ENCODE data around the gene DMD.
"Not testable (repeated sequence)": the region's sequence is repeated elsewhere in the genome, so short reads cannot be mapped to it uniquely, and the experiment has no call there.

The DMD gene

DNA sequence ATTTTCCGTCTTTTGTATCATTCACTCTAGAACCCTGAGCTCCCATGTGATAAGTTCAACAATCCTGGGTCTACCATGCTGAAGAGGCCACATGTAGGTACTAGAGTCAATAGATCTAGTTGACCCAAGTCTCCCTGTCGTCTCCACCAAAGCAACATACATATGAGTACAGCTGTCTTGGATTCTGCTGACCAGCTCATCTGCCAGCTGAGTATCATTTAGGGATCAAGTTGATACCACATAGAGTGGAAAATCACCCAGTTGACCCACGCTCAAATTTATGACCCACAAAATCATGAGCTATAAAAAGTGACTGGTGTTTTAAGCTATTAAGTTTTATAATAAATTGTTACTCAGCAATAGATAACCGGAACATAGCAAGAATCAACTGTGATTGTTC, 61.8 kb downstream of the DMD start:
- no peak for DNase-seq

DNA sequence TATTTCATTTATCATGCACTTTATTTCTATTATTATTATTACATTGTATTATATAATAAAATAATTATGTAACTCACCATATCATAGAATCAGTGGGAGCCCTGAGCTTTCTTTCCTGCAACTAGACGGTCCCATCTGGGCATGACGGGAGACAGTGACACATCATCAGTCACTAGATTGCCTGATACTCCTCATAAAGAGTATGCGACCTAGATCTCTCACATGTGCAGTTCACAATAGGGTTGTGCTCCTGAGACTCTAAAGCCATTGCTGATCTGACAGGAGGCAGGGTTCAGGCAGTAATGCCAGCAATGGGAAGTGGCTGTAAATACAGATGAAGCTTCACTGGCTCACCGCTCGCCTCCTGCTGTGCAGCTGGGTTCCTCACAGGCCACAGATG, 62.3 kb downstream of the DMD start:
- DNase-seq: no peak

DNA sequence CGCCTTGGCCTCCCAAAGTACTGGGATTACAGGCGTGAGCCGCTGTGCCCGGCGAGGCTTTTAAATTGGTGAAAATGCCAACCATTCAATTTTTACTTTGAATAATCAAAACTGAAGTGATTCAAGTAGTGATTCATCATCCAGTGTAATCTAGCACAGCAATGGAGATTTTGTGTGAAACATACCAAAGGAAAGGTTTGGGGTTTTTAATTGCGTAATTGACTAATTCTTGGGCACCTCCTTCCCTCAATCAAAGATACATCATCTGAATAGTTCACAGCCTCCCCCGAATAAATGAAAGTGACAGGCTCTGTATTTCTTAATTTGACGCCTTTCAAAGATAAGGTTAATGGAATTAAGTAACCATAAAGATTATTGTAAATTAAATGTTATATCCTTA, 69.0 kb downstream of the DMD start:
- DNase-seq: no peak

DNA sequence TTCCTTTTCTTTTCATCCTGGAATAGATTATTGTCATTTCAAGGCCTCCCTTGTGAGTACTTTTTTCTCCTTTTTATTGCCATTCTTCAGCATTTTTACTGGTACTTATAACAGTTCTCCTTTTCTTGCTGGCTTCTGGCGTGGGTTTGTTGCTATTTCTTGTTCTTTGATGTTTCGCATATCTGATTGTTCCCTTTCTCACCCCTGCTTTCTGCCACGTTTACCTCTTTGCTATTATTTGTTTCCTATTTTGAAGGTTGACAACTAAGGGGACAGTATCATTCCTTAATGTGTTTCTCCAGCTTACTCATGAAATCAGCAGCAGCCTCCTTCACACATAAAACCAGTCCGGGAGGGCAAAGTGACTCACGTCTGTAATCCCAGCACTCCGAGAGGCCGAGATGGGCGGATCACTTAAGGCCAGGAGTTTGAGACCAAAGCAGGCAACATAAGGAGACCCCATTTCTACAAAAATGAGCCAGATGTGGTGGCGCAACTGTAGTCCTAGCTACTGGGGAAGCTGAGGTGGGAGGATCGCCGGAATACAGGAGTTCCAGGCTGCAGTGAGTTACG, 72.6 kb downstream of the DMD start:
- DNase-seq: no peak

DNA sequence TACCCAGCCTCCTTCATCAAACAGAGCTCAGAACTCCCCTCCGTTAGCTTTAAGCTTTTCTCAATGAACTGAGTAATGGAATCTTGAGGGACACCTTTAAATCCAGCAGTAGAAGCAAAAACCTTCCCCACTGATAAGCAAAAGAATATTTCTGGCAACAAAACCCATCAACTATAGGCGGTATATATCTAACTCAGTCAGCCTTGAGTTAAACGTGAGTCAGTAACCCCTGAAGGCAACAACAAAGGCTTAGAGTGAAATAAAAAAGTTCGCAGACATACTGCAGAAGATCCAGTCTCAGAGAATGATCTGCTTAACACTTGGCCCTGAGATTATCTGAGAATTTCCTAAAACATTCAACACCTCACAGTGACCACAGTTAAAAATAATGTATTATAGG, 77.2 kb downstream of the DMD start:
- DNase-seq: no peak

DNA sequence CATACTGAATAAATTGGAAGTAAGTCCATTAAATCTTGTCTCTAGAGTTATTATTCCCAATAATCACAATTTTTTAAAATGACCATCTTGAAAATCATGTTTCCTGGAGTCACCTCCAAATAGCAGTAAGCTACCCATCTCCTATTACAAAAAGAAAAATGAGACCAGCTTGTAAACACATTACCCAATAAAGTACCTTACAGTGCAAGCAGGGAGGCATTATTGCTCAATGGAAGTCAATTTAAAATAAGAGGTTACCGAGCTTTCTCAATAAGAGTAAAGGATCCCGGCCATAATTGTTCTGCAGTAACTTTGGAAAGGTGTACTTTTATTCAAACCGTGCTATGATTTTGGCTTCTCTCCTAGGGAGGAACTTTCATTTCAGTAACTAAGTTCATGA, 78.0 kb downstream of the DMD start:
- no peak for DNase-seq

DNA sequence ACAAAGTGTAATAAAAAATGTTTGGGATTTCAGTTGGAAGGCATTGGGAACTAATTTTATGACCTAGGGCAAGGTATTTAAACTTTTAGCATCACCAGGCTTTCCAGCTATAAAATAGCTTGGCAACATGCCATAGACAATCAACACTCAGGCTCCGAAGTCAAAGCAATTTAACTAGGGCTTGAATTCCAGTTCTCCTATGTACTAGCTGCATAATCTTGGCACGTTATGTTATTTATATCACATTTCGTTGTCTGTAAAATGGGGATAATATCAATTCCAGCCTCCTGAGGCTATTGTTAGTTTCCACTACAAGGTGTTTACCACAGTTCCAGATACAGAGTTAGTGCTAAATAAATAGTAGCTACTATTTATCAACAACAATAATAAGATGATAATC, 78.8 kb downstream of the DMD start:
- DNase-seq: no peak

DNA sequence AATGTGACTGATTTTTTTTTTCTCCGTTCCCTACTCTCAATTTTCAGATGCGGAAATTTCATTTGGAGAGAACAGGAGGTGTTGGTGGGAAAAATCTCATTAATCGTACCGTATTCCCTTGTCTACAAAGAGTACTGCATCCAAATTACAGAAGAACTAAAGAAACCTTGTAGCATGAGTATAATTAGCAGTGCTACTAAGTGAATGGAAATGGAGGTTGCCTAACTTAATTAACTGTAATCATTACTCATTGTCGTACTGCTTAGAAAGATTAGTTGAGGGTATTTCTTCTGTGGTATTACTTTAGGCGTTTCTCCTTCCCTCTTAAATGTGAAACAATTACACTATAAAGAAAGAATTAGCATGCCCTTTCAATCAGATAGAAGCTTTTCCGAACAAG, 81.7 kb downstream of the DMD start:
- no peak for DNase-seq

DNA sequence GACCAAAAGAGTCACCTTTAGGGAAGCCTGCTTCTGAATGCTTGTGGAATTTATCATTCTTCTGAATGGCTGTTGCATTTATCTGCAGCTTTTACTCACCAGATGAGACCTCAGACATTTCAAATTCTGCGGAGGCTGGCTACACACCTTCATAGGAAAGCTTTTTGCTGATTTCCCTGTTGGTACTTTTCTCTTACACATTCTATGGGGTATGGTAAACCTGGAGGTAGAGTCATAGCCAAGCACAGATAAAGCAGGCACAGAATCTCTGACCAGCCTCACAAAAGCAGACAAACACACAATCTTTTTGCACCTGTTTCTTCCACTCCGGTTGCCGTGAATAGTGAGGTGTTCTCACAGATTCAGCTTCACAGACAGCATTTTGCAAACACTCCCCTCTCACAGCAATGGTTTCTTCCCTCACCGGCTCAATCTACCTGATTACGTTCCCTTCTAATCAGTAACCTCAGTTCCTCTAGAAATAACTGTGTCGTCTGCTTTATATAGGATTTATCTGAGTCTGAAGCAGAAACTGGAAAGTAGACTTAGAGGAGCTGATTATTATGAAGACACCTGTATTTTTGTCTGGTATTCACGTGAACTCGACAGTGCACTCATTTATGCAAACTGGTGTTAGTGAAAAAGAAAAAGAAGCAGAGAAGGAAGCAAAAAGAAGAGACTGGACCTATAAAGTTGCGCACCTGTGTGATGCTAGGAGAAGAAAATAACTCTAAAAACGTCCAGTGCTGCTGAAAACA, 83.1 kb downstream of the DMD start:
- no peak for DNase-seq

DNA sequence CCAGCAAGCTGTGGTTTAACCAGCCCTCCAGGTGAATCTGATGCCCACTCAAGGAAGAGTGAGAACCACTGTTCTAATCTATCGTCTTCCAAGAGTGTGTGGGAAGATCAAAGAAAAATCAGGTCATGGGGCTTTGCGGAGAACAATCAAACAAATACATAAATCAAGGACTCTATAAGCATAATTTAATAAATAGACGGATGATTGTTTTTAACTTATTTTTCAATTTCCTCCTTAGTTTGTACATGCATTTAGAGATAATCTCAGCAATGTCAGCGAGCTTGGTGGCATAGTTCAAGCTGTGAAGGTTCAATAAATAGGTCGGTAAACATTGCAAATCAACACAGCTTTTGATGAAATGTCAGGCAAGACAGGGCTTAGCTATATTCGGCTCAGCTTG, 84.9 kb downstream of the DMD start:
- DNase-seq: no peak

DNA sequence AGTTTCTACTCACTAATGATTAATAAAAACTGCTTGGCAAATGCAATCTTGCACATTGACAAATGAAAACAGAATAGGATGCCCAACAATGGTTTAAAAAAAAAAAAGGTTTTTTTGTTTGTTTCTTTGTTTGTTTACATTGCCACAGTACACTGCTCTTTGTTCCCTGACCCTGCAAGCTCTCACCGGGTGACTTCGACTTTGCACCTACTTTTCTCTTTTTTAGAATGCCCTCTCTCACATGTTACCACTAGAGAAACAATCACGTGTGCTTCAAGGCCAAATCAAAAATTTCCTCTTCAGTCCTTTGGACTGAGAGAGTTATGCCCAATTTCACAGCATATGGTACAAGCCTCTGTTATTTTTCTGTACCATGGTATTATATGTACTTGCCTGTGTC, 101.5 kb downstream of the DMD start:
- DNase-seq: no peak

DNA sequence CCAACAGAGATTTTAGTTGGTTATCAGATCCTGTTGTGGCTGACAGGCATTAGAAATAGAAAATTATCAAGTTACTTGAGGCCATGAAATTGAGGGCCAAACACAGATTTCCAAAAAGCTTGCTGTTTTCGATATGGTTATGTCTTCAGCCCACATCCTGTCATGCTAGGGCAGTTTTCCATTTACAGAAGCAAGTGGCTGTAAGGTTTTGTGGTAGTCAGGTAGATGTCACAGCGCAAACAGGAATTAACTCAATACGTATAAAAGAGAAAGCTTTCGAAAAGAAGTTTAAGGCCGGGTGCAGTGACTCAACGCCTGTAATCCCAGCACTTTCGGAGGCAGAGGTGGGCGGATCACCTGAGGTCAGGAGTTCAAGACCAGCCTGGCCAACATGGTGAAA, 104.6 kb downstream of the DMD start:
- no peak for DNase-seq

DNA sequence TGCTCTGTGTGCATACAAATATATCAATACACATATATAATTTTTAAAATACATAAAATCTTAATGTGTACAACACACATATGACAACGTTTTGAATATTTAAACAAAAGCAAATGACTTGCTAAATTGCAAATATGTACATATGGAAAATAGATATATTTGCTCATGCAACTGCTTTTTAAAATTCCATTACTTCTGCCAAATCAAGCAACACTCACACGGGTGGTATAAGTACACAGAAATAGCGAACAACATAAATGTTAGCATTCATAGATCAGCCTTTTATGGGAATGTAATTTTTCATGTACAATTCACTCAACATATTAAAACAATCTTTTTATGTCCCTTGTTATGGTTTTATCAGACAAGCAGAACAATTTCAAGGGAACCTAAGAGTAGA, 116.3 kb downstream of the DMD start:
- no peak for DNase-seq

DNA sequence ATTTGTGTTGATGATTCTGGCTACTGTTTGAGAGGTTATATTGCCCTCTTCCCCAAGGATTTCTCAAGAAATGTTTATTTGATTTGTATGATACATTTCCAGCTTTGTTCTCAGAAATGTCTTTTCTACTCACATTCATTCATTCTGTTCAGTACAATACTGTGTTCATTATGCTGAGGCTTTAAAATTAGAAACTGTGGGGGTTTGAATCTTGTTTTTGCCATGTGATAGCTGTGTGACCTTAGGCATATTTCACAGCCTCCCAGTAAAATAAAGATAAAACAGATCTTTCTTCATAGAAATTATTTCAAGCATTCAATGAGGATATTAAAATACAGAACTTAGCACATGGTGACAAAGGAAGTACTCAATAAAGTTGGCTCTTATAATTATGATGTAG, 123.9 kb downstream of the DMD start:
- no peak for DNase-seq

DNA sequence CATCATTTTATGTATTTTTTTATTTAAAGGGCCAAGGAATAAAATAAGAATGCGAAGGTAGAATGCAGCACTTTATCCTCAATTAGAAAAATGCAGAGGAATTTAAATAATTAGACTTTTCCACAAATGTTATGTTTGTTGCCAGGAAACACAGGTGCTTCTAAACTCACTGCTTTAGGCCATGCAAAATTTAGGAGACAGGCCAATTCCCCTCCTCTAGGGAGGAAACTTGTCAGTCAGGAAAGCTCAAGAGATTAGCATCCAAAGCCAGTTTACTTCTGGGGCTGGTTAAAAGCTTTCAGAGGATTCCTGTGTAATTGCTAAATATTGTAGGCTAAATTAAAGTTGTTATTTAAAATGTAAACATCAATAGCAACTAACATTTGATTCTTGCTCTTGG, 124.5 kb downstream of the DMD start:
- DNase-seq: no peak

DNA sequence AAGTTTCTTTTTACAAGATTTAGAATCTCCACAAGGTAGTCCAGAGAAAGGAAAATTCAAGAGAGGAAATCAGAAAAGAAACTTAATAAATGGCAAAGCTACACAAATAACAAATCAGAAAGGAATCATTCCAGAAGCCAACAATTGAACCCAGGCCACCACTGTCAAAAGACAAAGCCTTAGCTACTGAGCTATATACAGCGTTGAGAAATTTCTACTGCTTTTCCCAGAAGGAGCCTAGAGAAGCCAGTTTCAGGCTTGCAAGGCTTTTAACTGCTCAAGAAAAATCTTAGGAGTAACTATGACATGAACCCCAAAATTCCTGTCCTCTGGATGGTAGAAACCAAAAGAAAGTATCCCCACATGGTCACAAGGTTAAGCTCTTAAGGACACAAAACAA, 129.0 kb downstream of the DMD start:
- no peak for DNase-seq

DNA sequence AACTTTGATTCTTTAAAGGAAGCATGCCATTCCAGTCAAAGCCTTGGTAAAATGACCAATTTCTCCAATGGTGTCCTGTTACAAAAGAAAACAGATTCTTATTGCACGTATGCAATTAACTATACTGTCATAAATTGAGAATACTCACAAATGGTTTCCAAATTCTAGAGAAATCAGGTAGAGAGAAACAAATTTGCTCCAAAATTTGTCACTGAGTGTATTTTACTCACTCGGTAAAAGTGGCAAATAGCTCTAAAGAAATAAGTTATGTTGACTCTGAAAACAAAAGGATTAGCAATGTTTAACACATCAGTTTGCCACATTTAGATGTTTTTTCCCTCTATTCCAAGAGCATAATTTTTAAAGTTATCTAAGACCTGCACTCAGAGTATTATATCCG, 133.1 kb downstream of the DMD start:
- DNase-seq: no peak

DNA sequence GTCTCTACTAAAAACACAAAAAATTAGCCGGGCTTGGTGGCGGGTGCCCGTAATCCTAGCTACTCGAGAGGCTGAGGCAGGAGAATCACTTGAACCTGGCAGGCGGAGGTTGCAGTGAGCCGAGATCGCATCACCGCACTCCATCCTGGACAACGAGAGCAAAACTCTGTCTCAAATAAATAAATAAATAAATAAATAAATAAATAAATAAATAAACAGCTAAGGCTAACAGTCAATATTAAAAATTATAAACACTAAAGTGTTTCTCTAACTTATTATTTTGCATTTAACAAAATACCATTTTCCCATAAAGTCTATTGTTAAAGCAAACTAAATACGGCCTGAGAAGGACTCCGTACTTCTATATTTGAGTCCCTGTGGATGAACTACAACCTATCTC, 137.7 kb downstream of the DMD start:
- not testable (repeated sequence) for DNase-seq

DNA sequence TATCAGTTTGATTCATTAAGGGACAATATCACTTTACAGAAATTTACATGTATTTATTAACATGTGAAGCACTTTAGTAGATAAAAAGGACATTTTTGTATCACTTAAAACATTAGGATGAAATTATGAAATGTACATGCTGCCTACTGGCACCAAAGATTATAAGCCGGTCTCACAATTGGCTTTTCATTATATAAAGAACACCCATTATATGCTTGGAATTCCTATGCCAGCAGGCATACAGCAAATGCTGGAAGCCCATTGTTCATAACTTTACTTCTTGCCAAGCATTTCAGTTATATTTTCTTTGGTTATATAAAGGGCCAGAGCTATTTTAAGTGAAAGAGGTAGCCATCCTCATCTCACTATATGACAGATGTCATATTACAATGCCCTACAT, 145.9 kb downstream of the DMD start:
- DNase-seq: no peak

DNA sequence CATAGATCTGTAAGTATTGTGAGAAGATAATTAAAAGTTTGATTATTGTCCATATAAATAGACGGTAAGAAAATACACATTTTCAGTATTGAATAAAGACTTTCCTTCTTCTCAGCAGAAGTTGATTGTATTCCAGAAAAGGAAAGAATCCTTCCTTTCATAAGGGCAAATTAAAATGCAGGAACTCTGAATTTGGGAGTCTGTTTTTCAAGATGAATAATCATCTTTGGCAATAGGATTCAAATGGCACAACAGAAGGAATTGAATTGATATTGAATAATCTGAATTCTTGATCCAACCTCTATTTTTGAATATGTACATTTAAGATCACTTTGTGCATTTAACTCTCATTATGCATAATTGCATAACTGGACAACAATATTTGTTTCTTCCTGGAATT, 149.3 kb downstream of the DMD start:
- no peak for DNase-seq

DNA sequence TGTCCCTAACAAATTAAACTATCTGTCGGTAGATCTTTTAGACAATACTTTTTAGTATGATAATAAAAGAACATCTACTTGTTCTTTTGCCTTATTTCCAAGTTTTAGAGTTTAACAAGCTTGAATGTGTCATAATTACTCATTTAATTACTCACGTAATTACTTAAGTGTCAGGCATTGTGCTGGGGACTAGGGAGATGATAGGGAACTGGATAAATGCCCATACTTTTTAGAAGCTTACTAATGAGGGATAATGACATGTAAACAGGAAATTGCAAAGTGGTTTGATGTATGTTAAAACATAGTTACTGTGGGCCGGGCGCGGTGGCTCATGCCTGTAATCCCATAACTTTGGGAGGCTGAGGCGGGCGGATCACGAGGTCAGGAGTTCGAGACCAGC, 158.3 kb downstream of the DMD start:
- DNase-seq: no peak

DNA sequence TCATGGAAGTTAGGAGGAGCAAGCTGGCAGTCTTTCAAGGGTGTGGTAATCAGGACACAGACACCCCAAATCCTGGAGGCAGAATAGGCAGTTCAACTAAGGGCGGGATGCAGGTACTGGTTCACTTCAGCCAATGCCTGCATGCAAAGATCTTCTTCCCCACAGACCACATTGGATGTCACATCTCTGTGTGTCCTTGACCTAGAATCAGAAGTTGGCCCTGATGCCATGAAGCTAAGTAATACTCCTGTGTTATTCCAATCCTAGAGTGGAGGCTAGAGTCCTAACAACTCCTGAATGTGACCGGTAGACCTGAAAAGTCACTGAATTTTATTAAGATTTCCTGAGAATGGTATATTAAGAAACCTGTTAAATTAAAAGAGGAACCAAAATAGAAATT, 165.5 kb downstream of the DMD start:
- DNase-seq: no peak

DNA sequence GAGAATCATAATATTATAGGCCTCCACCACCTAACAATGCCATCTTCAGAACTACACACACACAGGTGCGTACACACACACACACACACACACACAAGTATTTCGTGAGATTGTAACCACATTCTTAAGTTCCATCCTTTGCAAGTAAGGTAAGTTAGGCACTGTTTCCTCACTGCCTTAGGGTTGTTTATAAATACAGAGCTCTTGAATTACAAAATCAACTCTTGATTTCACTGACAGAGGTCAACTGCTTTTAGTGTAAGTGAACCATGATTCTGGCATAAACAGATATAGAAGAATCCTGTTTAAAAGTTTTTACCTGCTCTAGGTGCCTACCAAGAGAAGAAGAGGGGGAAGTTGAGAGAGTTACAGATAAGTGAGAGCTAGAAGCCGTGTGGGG, 166.1 kb downstream of the DMD start:
- DNase-seq: no peak

DNA sequence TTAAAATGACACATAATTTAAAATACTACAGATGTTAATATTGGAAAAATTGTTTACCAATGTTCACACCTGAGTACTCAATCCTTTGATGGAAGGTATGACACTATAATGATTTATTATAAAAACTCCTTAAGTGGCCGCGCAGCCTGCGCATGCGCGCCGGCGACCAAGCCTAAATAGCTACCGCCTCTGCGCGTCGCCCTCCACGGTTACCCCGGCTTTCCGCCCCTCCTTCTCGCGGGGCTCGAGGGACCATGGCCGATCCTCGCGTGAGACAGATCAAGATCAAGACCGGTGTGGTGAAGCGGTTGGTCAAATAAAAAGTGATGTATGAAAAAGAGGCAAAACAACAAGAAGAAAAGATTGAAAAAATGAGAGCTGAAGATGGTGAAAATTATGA, 170.2 kb downstream of the DMD start:
- no peak for DNase-seq

DNA sequence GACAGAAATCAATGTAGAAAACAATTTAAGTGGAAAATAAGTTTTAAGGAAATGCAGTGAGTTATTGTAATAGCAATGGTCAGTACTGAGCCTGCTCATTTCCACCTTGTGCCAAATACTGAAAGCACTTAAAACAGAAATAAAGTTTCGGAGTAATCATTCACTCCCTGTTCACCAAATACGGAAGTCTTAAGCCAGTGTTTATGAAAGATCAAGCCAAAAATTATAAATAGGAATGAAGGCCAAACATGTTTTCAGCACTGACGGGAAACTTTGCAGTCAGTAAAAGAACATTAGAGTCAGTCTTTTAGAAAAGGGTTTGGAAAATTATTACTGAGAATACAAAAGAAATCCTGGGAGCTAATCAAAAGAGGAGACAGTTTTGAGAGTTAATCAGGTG, 178.6 kb downstream of the DMD start:
- no peak for DNase-seq
